ENCODE measurements around the gene ACKR2. TPM values are rescaled to one million over a fixed set of nuclear protein-coding genes. Genes with fewer than 3 reads are reported as not detected.
"Not testable (repeated sequence)": the region's sequence is repeated elsewhere in the genome, so short reads cannot be mapped to it uniquely, and the experiment has no call there.

ACKR2 gene
- total RNA-seq, 1 experiment from 2014 or later: 0.45 TPM

DNA sequence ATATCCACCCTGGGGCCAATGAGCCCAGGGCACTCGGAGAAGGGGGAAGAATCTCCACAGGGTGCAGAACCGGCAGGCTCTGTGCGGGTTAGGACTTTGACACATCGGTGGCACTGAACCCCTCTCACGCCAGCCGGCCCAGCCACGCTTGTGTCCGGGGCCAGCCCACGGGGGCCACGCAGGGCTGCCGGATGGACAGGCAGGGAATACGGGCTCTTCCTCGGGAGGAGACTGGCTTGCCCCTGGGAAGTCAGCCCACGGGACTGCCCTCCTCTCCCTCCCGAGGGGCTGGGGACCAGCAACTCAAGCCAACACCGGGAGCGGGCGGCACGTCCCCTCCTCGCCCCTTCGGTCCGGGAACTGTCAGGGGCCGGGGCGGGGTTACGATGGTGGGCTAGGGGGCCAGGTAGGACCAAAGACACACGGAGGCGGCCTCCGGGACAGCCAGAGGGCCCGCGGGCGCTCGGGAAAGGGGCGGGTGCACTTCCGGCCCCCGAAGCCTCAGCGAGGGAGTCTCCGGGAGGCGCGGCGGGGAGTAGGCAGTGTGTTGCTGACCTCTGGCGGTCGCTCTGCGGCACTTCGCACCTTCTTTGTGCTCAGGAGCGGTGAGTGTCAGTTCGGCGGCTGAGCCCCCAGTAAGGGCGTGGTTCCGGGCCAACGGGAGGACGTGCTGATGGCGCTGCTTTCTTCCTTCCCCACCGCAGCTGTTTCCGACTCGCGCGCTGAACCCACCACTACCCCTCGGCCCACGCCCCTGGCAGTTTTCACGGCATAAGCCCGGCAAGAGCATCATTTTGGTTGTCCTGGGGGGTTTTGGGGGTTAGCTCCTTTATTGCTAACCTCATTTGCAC, 71.6 kb downstream of the ACKR2 start:
- Mint-ChIP-seq H3K4me3 (ENCODE audit: low read depth, unreplicated experiment) (peak overlapping the region; percentile 83), H3K36me3 (ENCODE audit: insufficient read depth, unreplicated experiment) (peaks cover 15% of the 10 kb centered on the region), H3K27ac (ENCODE audit: unreplicated experiment) (peak overlapping the region; percentile 49), H3K4me1 (ENCODE audit: low read depth, unreplicated experiment) (peaks cover 23% of the 10 kb centered on the region), H3K27me3 (ENCODE audit: unreplicated experiment) (peaks cover 37% of the 10 kb centered on the region), H3K9me3 (ENCODE audit: low read depth, unreplicated experiment) (no peaks in the 10 kb centered on the region)
- no TSS peak for BruUV-seq (replicated peaks)
- CTCF ChIA-PET: interaction anchor here (0.6 to 1.1 kb wide), 6 partner anchors 12 to 101 kb away, joined by 3 to 4 read pairs (median 3); partner anchors contain the start of gene HIGD1A
- TF ChIP-seq, protein P1, sequence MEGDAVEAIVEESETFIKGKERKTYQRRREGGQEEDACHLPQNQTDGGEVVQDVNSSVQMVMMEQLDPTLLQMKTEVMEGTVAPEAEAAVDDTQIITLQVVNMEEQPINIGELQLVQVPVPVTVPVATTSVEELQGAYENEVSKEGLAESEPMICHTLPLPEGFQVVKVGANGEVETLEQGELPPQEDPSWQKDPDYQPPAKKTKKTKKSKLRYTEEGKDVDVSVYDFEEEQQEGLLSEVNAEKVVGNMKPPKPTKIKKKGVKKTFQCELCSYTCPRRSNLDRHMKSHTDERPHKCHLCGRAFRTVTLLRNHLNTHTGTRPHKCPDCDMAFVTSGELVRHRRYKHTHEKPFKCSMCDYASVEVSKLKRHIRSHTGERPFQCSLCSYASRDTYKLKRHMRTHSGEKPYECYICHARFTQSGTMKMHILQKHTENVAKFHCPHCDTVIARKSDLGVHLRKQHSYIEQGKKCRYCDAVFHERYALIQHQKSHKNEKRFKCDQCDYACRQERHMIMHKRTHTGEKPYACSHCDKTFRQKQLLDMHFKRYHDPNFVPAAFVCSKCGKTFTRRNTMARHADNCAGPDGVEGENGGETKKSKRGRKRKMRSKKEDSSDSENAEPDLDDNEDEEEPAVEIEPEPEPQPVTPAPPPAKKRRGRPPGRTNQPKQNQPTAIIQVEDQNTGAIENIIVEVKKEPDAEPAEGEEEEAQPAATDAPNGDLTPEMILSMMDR (IDR thresholded peaks at IDR 0.05; ENCODE audit: unreplicated experiment): peak; percentile 79
- intact Hi-C loops (cut with micrococcal nuclease; ENCODE audit: unreplicated experiment): loop anchor here (1.0 to 2.0 kb wide), 2 partner anchors 50 to 100 kb away; no protein-coding TSS in a partner anchor
- DNase-seq: peak; percentile 86

DNA sequence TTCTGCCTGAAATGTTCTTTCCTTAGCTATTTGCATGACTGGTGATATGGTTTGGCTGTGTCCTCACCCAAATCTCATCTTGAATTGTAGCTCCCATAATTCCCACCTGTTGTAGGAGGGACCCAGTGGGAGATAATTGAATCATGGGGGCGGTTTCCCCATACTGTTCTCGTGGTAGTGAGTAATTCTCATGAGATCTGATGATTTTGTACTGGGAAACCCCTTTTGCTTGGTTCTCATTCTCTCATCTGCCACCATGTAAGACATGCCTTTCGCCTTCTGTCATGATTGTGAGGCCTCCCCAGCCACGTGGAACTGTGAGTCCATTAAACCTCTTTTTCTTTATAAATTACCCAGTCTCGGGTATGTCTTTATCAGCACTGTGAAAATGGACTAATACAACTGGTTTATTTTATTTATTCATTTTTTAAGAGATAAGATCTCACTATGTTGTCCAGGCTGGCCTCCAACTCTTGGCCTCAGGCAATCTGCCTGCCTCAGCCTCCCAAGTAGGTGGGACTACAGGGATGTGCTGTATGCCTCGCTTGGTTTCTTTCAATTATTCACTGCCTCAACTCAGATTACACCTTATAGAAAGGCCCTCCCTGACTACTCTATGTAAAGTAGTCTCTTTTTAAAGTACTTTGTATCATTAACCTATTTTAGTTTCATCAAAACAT, 74.1 kb downstream of the ACKR2 start:
- CTCF ChIA-PET: interaction anchor here (1.3 kb wide), 1 partner anchor 654 kb away, joined by 3 read pairs; no protein-coding TSS in a partner anchor
- Mint-ChIP-seq H3K4me1 (ENCODE audit: low read depth, unreplicated experiment) (peaks cover 31% of the 10 kb centered on the region), H3K27me3 (ENCODE audit: unreplicated experiment) (peaks cover 13% of the 10 kb centered on the region), H3K36me3 (ENCODE audit: insufficient read depth, unreplicated experiment) (peaks cover 15% of the 10 kb centered on the region)
- H3K4me3 Mint-ChIP-seq (ENCODE audit: low read depth, unreplicated experiment); BruUV-seq (replicated peaks); intact Hi-C loops (cut with micrococcal nuclease; ENCODE audit: unreplicated experiment); H3K27ac Mint-ChIP-seq (ENCODE audit: unreplicated experiment); H3K9me3 Mint-ChIP-seq (ENCODE audit: low read depth, unreplicated experiment); DNase-seq: not testable (repeated sequence)

DNA sequence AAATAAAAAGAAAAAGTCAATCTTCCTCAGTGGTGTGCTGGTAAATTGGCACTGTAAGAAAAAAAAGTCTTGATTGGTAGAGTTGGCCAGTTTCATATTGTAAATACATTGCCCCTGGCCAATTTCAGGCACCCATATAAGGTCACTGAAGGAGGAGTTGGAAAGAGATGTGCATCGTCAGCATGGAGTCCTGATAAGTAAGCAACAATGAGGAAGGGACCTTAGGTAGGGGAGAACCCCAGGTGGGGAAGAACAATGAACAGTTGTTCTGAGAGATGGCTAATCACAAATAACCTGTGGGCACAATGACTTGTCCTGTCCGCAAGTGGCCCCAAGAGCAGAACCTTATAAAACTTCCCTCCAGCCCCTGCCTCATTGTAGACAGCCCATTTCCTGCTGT, 75.1 kb downstream of the ACKR2 start:
- Mint-ChIP-seq H3K4me1 (ENCODE audit: low read depth, unreplicated experiment) (peaks cover 31% of the 10 kb centered on the region), H3K36me3 (ENCODE audit: insufficient read depth, unreplicated experiment) (peaks cover 15% of the 10 kb centered on the region), H3K27ac (ENCODE audit: unreplicated experiment) (no peak overlapping the region), H3K9me3 (ENCODE audit: low read depth, unreplicated experiment) (no peaks in the 10 kb centered on the region), H3K27me3 (ENCODE audit: unreplicated experiment) (peaks cover 9% of the 10 kb centered on the region), H3K4me3 (ENCODE audit: low read depth, unreplicated experiment) (no peak overlapping the region)
- CTCF ChIA-PET: interaction anchor here (1.2 kb wide), 1 partner anchor 54 kb away, joined by 3 read pairs; no protein-coding TSS in a partner anchor
- DNase-seq: peak; percentile 71
- TF ChIP-seq, protein P1 (IDR thresholded peaks at IDR 0.05; ENCODE audit: unreplicated experiment): no peak
- intact Hi-C loops (cut with micrococcal nuclease; ENCODE audit: unreplicated experiment): no loop called here
- no TSS peak for BruUV-seq (replicated peaks)

DNA sequence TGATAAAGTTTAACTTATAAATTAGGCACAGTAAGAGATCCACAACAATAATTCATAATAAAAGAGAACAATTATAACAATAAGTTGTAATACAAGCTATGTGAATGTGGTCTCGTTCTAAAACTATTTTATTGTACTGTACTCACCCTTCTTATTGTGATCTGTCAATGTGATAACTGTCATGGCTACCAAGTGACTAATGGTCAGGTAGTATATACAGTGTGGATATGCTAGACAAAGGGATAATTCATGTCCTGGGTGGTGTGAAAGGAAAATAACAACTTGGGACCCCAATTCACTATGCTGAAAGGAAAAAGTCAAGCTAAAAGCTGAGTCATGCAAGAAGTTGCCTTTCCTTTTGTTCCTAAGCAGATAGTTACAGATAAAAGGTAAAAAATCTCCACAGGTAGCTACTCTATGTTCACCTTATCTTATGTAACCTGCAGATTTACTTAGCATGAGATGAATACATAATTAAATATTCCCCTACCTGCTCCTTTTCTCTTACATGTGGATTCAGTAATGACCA, 77.1 kb downstream of the ACKR2 start:
- CTCF ChIA-PET: no interaction called here
- Mint-ChIP-seq H3K27me3 (ENCODE audit: unreplicated experiment) (no peaks in the 10 kb centered on the region), H3K4me1 (ENCODE audit: low read depth, unreplicated experiment) (peaks cover 36% of the 10 kb centered on the region), H3K4me3 (ENCODE audit: low read depth, unreplicated experiment) (no peak overlapping the region), H3K9me3 (ENCODE audit: low read depth, unreplicated experiment) (no peaks in the 10 kb centered on the region), H3K36me3 (ENCODE audit: insufficient read depth, unreplicated experiment) (peaks cover under 1% of the 10 kb centered on the region), H3K27ac (ENCODE audit: unreplicated experiment) (no peak overlapping the region)
- BruUV-seq (replicated peaks): no TSS peak
- TF ChIP-seq, protein P1 (IDR thresholded peaks at IDR 0.05; ENCODE audit: unreplicated experiment): no peak
- intact Hi-C loops (cut with micrococcal nuclease; ENCODE audit: unreplicated experiment): no loop called here
- no peak for DNase-seq
